D721Med (cell line): ENCODE data around the gene NPC1.

Experiments used
- DNase-seq: peaks from one replicate; pipeline ENCODE4 v3.0.0; 2011; ENCODE audit warnings: low spot score; ENCODE audit not compliant: insufficient read length
- FAIRE-seq: peaks from 2 replicates; lab custom pipeline; 2011; peaks lifted over from hg19 to GRCh38; lab: Jason Lieb, UNC
- CTCF ChIP-seq: IDR thresholded peaks from 2 replicates; pipeline ENCODE4 v1.5.1; 2012; ENCODE audit warnings: mild to moderate bottlenecking, control low read depth; ENCODE audit not compliant: insufficient read depth; ENCODE audit errors: missing control alignments

NPC1 gene

GRCh38 chr18:23592911-23593310, 6.6 kb upstream of the NPC1 start:
- TF ChIP-seq CTCF: no peak
- FAIRE-seq: no peak

GRCh38 chr18:23591011-23591410, 4.7 kb upstream of the NPC1 start:
- no peak for TF ChIP-seq CTCF
- FAIRE-seq (no peak), DNase-seq (no peak)

More at GRCh38 chr18:23592911-23593310, 6.6 kb upstream of the NPC1 start:
- no peak for DNase-seq

GRCh38 chr18:23588836-23589560, 2.7 kb upstream of the NPC1 start:
- TF ChIP-seq CTCF: no peak
- FAIRE-seq: no peak
- DNase-seq: no peak

- FAIRE-seq: no peak
- DNase-seq: no peak
- no peak for TF ChIP-seq CTCF
Measured at GRCh38 chr18:23587220-23587642, 925 bp upstream of the NPC1 start.

GRCh38 chr18:23585897-23586248, 433 bp downstream of the NPC1 start:
- TF ChIP-seq CTCF: no peak
- DNase-seq (no peak), FAIRE-seq (no peak)

GRCh38 chr18:23585007-23585871, 1.1 kb downstream of the NPC1 start:
- no peak for DNase-seq
- no peak for TF ChIP-seq CTCF
- no peak for FAIRE-seq
